ENCODE results near the gene PTMS. TPM values are rescaled to one million over a fixed set of nuclear protein-coding genes. Genes with fewer than 3 reads are reported as not detected.
A peak's percentile ranks its signal among the peaks of the same experiment; 100 is the strongest.

The PTMS gene
- total and polyA plus RNA-seq, 10 of the 15 experiments (the other 5 are each of a cell fraction or from before 2014, with no cell fraction given): 2.1 to 127 (median 29.8) TPM

- TF ChIP-seq, protein P1, sequence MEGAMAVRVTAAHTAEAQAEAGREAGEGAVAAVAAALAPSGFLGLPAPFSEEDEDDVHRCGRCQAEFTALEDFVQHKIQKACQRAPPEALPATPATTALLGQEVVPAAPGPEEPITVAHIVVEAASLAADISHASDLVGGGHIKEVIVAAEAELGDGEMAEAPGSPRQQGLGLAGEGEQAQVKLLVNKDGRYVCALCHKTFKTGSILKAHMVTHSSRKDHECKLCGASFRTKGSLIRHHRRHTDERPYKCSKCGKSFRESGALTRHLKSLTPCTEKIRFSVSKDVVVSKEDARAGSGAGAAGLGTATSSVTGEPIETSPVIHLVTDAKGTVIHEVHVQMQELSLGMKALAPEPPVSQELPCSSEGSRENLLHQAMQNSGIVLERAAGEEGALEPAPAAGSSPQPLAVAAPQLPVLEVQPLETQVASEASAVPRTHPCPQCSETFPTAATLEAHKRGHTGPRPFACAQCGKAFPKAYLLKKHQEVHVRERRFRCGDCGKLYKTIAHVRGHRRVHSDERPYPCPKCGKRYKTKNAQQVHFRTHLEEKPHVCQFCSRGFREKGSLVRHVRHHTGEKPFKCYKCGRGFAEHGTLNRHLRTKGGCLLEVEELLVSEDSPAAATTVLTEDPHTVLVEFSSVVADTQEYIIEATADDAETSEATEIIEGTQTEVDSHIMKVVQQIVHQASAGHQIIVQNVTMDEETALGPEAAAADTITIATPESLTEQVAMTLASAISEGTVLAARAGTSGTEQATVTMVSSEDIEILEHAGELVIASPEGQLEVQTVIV (IDR thresholded peaks at IDR 0.05; ENCODE audit: borderline replicate concordance, partially characterized antibody): no peak
- no peak for TF ChIP-seq RB1 (IDR thresholded peaks at IDR 0.05; ENCODE audit: borderline replicate concordance)
- TF ChIP-seq NBN (IDR thresholded peaks at IDR 0.05): no peak
- no peak for TF ChIP-seq FOS (IDR thresholded peaks at IDR 0.05; ENCODE audit: borderline replicate concordance, extremely low read depth, insufficient read length)
- TF ChIP-seq RELA (IDR thresholded peaks at IDR 0.05; ENCODE audit: borderline replicate concordance, partially characterized antibody): no peak
- TF ChIP-seq, protein P2, sequence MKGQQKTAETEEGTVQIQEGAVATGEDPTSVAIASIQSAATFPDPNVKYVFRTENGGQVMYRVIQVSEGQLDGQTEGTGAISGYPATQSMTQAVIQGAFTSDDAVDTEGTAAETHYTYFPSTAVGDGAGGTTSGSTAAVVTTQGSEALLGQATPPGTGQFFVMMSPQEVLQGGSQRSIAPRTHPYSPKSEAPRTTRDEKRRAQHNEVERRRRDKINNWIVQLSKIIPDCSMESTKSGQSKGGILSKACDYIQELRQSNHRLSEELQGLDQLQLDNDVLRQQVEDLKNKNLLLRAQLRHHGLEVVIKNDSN (IDR thresholded peaks at IDR 0.05; ENCODE audit: borderline replicate concordance, extremely low read length, insufficient read depth, low read depth, low read length): no peak
- TF ChIP-seq BHLHE40 (IDR thresholded peaks at IDR 0.05; ENCODE audit: borderline replicate concordance in 1 of 2, low read depth in 2 of 2, low read length in 1 of 2): no peak
- no peak for TF ChIP-seq SRF (IDR thresholded peaks at IDR 0.05; ENCODE audit: low read depth in 2 of 2, low read length in 2 of 2)
Observed at GRCh38 chr12:6769666-6770065, 3.5 kb downstream of the PTMS start (continued).

DNA sequence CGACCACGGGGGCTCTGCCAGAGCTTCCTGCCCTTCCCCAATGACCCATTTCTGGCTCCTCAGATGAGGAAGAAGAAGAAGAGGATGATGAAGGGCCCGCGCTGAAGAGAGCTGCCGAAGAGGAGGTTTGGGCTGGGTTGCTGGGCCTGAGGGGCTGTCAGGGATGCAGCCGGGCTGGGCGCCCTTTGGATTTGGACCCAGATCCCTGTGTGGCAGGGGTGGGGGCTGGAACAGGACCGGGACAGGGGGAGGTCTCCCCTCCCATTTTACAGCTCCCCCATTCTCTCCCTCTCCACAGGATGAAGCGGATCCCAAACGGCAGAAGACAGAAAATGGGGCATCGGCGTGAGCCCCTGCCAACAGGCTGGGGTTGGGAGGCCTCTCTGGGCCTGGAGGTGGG, 3.9 kb downstream of the PTMS start:
- in situ Hi-C loops (cut with MboI) (no loop called here), intact Hi-C loops (cut with micrococcal nuclease; ENCODE audit: unreplicated experiment) (no loop called here)
- Histone ChIP-seq H3K4me1 (ENCODE audit: control insufficient read depth, insufficient read depth, low read length) (peaks cover 44% of the 10 kb centered on the region), H3K27ac (ENCODE audit: control insufficient read depth, insufficient read depth) (no peak overlapping the region), H3K27me3 (replicated peaks in 1 of 2; ENCODE audit: control insufficient read depth in 2 of 2, insufficient read depth in 2 of 2, low read length in 1 of 2) (no peaks in the 10 kb centered on the region), H3K9me3 (replicated peaks; ENCODE audit: control insufficient read depth, insufficient read depth, low read length) (no peaks in the 10 kb centered on the region), H3K36me3 (ENCODE audit: control insufficient read depth in 2 of 2, insufficient read depth in 2 of 2, low read length in 1 of 2) (no peaks in the 10 kb centered on the region), H3K9ac (ENCODE audit: control insufficient read depth, insufficient read depth, low read length) (no peak overlapping the region), H4K20me1 (ENCODE audit: control insufficient read depth, insufficient read depth) (no peaks in the 10 kb centered on the region), H3K4me2 (ENCODE audit: control insufficient read depth, insufficient read depth) (no peak overlapping the region), H3K4me3 (no peak overlapping the region), H3K79me2 (ENCODE audit: control insufficient read depth, insufficient read depth, low read length) (peaks cover 16% of the 10 kb centered on the region), H2AFZ (ENCODE audit: control insufficient read depth, low read depth, low read length) (no peak overlapping the region)
- ChIA-PET SMC1A (ENCODE audit: uncharacterized antibody, unreplicated experiment) (interaction anchor here (0.6 kb wide), 1 partner anchor 11 kb away, joined by 3 read pairs; no protein-coding TSS in a partner anchor), POLR2A (interaction anchor here (1.5 kb wide), 1 partner anchor 17 kb away, joined by 4 read pairs; the partner anchor contains the start of gene MLF2), CTCF (interaction anchor here (1.0 to 12.7 kb wide), 3 partner anchors 13 to 15 kb away, joined by 3 to 221 read pairs (median 3); partner anchors contain the start of gene MLF2), RAD21 (ENCODE audit: unreplicated experiment) (interaction anchor here (0.5 to 3.3 kb wide), 2 partner anchors 17 to 153 kb away, joined by 3 to 18 read pairs; partner anchors contain the start of gene MLF2)
- 65% methylated on average over 10 of the region's 12 CpGs for WGBS (ENCODE audit: insufficient coverage, insufficient replicate concordance, low lambda C conversion rate, missing lambda C conversion rate)
- DNase-seq (ENCODE audit: low read depth, low spot score) (no peak), ATAC-seq (no peak), FAIRE-seq (no peak)
- TF ChIP-seq BMI1 (IDR thresholded peaks at IDR 0.05; ENCODE audit: borderline replicate concordance): no peak
- TF ChIP-seq HCFC1 (IDR thresholded peaks at IDR 0.05; ENCODE audit: low read length): no peak
- TF ChIP-seq, protein P3, sequence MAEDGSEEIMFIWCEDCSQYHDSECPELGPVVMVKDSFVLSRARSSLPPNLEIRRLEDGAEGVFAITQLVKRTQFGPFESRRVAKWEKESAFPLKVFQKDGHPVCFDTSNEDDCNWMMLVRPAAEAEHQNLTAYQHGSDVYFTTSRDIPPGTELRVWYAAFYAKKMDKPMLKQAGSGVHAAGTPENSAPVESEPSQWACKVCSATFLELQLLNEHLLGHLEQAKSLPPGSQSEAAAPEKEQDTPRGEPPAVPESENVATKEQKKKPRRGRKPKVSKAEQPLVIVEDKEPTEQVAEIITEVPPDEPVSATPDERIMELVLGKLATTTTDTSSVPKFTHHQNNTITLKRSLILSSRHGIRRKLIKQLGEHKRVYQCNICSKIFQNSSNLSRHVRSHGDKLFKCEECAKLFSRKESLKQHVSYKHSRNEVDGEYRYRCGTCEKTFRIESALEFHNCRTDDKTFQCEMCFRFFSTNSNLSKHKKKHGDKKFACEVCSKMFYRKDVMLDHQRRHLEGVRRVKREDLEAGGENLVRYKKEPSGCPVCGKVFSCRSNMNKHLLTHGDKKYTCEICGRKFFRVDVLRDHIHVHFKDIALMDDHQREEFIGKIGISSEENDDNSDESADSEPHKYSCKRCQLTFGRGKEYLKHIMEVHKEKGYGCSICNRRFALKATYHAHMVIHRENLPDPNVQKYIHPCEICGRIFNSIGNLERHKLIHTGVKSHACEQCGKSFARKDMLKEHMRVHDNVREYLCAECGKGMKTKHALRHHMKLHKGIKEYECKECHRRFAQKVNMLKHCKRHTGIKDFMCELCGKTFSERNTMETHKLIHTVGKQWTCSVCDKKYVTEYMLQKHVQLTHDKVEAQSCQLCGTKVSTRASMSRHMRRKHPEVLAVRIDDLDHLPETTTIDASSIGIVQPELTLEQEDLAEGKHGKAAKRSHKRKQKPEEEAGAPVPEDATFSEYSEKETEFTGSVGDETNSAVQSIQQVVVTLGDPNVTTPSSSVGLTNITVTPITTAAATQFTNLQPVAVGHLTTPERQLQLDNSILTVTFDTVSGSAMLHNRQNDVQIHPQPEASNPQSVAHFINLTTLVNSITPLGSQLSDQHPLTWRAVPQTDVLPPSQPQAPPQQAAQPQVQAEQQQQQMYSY (CRISPR knock-in tag; IDR thresholded peaks at IDR 0.05): no peak
- no peak for TF ChIP-seq PML (IDR thresholded peaks at IDR 0.05; ENCODE audit: low read length)
- TSS peak; percentile 95 for BruUV-seq (replicated peaks)
